ENCODE data around the gene ZNRF3.

DNA sequence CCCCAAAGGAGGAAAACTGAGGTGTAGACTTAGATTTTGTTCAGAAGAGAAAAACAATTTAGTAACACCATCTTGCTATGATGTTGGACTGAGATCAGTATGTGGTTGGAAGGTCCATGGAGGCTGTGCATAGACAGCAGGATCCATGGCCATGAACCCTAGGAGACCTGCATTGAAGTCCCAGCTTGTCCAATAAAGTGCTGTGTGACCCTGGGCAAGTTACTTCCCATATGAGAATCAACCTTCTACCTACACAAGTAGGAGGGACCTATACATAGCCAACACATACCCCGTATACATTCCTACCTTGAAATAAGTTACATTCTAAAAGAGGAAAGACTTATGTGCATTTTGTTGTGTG is 27.3 kb upstream of the ZNRF3 start:
- TF ChIP-seq EZH2 (IDR thresholded peaks at IDR 0.05) (no peak), CTCF (IDR thresholded peaks at IDR 0.05) (no peak), EZH2phosphoT487 (IDR thresholded peaks at IDR 0.05) (no peak)
